LNCAP (cell line): ENCODE results near the gene DUSP16.

Source experiments
- CTCF ChIP-seq: fragments of 450-650 bp; IDR thresholded peaks from 2 replicates; pipeline ENCODE4 v1.5.1; 2017; ENCODE audit warnings: mild to moderate bottlenecking

DUSP16 gene

GRCh38 chr12:12528361-12529270, 34.0 kb downstream of the DUSP16 start:
- no peak for TF ChIP-seq CTCF

DNA sequence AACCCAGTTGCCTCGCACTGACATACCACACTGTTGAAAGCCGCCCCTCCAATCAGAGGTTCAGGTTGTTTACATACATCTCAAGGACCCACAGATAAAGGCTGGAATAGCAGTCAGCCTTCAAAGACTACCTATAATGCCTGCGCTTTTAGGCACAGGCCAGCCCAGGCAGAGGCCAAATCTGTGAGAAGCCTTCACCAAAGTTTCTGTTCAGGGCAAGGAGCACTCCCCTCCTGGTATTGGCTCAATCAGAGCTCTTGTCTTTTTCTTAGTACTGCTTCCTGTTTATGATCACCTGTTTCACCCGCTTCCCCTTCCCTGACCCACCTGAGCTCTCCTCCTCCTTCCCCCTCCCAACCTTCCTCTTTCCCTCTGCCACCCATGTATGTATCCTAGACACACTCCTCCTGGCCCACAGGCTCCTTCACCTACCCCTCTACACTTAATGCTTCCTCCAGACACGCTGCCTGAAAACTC, 34.8 kb downstream of the DUSP16 start:
- TF ChIP-seq CTCF = no peak

DNA sequence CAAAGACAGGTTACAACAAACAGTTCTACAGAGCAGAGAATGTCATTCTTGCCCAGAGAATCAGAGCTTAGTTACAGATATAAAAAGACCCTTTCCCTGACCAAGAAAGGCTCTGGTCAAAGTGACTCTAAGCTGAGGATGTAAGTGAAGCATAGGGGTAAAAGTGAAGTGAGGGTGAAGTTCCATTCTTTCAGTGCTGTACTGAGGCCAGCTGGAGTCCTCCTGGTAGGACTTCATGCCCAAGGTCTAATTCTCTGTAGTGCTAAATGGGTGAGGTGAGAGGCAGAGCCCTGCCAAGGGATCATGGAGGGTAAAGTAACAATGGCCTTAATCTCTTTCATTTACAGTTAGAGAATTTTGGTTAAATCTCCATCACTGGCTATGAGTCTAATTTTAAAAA, 38.5 kb downstream of the DUSP16 start:
- no peak for TF ChIP-seq CTCF

GRCh38 chr12:12523229-12523628, 39.4 kb downstream of the DUSP16 start:
- no peak for TF ChIP-seq CTCF

DNA sequence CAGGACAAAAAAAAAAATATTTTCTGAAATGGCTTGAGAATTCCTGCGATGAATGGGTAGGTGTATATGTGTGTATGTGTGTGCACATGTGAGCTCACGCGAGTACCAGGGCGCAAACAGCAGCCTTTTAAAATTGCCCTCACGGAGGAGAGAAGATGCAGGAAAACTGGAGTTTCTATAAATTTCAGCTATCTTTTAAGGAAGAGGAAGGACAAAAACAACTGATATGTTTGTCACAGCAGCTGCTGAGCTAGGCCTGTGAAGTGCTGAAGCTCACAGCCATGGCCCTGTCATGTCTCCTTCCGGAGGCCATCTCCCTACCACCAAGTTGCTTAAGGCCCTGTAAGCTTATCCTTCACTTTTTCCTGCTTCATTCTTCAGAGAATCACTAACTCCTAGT, 40.8 kb downstream of the DUSP16 start:
- no peak for TF ChIP-seq CTCF

GRCh38 chr12:12521044-12521485, 41.6 kb downstream of the DUSP16 start:
- no peak for TF ChIP-seq CTCF

- no peak for TF ChIP-seq CTCF
Measured at GRCh38 chr12:12520273-12520672, 42.4 kb downstream of the DUSP16 start.
